CD4-positive, CD25-positive, alpha-beta regulatory T cell (primary cell): ENCODE results near the gene FAM174C. TPM values are rescaled to one million over a fixed set of nuclear protein-coding genes. Genes with fewer than 3 reads are reported as not detected.

Experiments used
- ATAC-seq, 2 donors: fragments of 150-1000 bp; cut with Tn5 transposase; one replicate each; pipeline ENCODE4 v1.10.0; 2021; ENCODE audit warnings: low read depth in 2 of 2, moderate number of reproducible peaks in 2 of 2, moderate library complexity in 1 of 2
- DNase-seq, 3 donors: peaks; one replicate each; pipeline versions ENCODE4 v3.0.0 to v3.0.0-alpha.2; 2012 to 2022; ENCODE audit warnings: mixed read lengths in 1 of 3
- H3K27ac ChIP-seq: one replicate; pipeline ENCODE4 v1.7.0; 2013; ENCODE audit warnings: mild to moderate bottlenecking, low read length; ENCODE audit not compliant: insufficient read depth, poor library complexity, severe bottlenecking
- H3K27me3 ChIP-seq: one replicate; pipeline ENCODE4 v1.7.0; 2013; ENCODE audit warnings: low read length; ENCODE audit not compliant: control insufficient read depth, insufficient read depth
- H3K36me3 ChIP-seq: one replicate; pipeline ENCODE4 v1.7.0; 2013; ENCODE audit warnings: mild to moderate bottlenecking, low read length, moderate library complexity; ENCODE audit not compliant: control insufficient read depth, insufficient read depth
- H3K4me1 ChIP-seq: 2 replicates; pipeline ENCODE4 v1.7.0; 2013; ENCODE audit warnings: mild to moderate bottlenecking, low read length; ENCODE audit not compliant: insufficient read depth, control insufficient read depth, poor library complexity, severe bottlenecking
- H3K4me3 ChIP-seq: one replicate; pipeline ENCODE4 v1.7.0; 2013; ENCODE audit warnings: low read depth, mild to moderate bottlenecking, low read length, moderate library complexity
- H3K9me3 ChIP-seq, 2 experiments: 1 replicate in 1 of 2; 2 replicates in 1 of 2; pipeline ENCODE4 v1.7.0; 2013; ENCODE audit warnings: low read length in 2 of 2, mild to moderate bottlenecking in 1 of 2, moderate library complexity in 1 of 2; ENCODE audit not compliant: control insufficient read depth in 2 of 2
- H3K27ac Mint-ChIP-seq, 3 donors: one replicate each; pipeline ENCODE4 v1.8.0; 2020 to 2022; ENCODE audit warnings: mild to moderate bottlenecking in 3 of 3, mixed read lengths in 3 of 3, moderate library complexity in 2 of 3
- H3K27me3 Mint-ChIP-seq: one replicate; pipeline ENCODE4 v1.8.0; 2022; ENCODE audit warnings: mild to moderate bottlenecking, mixed read lengths
- H3K36me3 Mint-ChIP-seq: one replicate; pipeline ENCODE4 v1.8.0; 2020; ENCODE audit warnings: mixed read lengths
- H3K4me1 Mint-ChIP-seq, 4 donors: one replicate each; pipeline ENCODE4 v1.8.0; 2020 to 2022; ENCODE audit warnings: mixed read lengths in 4 of 4, mild to moderate bottlenecking in 1 of 4
- H3K4me3 Mint-ChIP-seq, 4 donors: one replicate each; pipeline ENCODE4 v1.8.0; 2020 to 2022; ENCODE audit warnings: mild to moderate bottlenecking in 4 of 4, mixed read lengths in 4 of 4, moderate library complexity in 3 of 4
- H3K9me3 Mint-ChIP-seq, 7 donors: one replicate each; pipeline ENCODE4 v1.8.0; 2020 to 2022; ENCODE audit warnings: mixed read lengths in 7 of 7, mild to moderate bottlenecking in 3 of 7, moderate library complexity in 2 of 7
- polyA plus RNA-seq, 4 donors: library from polyadenylated mRNA; unstranded; fragments of 300-500 nt; fragmentation: Illumina TruSeq; gene quantifications; one replicate each; pipeline ENCODE4 v1.2.3, GENCODE V29; 2021
- total RNA-seq: library from RNA; stranded (reverse); gene quantifications from one replicate; pipeline ENCODE4 v1.2.3, GENCODE V29; 2022

Gene FAM174C
- total and polyA plus RNA-seq, 5 donors from 2014 or later, result 44.2 to 91.3 (median 87.4) TPM

GRCh38 chr19:1271528-1272422 is 3.6 kb upstream of the FAM174C start:
- Mint-ChIP-seq H3K4me1 (peaks cover 0 to 66% (median 37%) of the 10 kb centered on the region in 4 donors), H3K4me3 (peak overlapping the region; percentile 89 to 96 (median 92)), H3K36me3 (peaks cover 37% of the 10 kb centered on the region), H3K9me3 (peaks cover 0 to 2% (median 0%) of the 10 kb centered on the region in 7 donors), H3K27ac (peak overlapping the region; percentile 32 to 95 (median 82)), H3K27me3 (peaks cover 9% of the 10 kb centered on the region)
- Histone ChIP-seq H3K4me3 (no peak overlapping the region), H3K36me3 (peaks cover 43% of the 10 kb centered on the region), H3K9me3 (no peaks in the 10 kb centered on the region), H3K4me1 (peaks cover 86% of the 10 kb centered on the region), H3K27ac (peak overlapping the region; percentile 85), H3K27me3 (no peaks in the 10 kb centered on the region)
- DNase-seq, result no peak
- no peak for ATAC-seq

- Mint-ChIP-seq H3K4me3 (peak overlapping the region; percentile 67 to 96 (median 70)), H3K27me3 (peaks cover 9% of the 10 kb centered on the region), H3K36me3 (peaks cover 37% of the 10 kb centered on the region), H3K4me1 (peaks cover 0 to 63% (median 39%) of the 10 kb centered on the region in 4 donors), H3K9me3 (peaks cover 0 to 2% (median 0%) of the 10 kb centered on the region in 7 donors), H3K27ac (peak overlapping the region in 2 of 3 donors; percentile 68 to 80)
- H3K4me1 ChIP-seq, result peaks cover 80% of the 10 kb centered on the region
- DNase-seq (no peak), ATAC-seq (no peak)
- peaks cover 43% of the 10 kb centered on the region for H3K36me3 ChIP-seq
- H3K9me3 ChIP-seq, result no peaks in the 10 kb centered on the region
- no peak overlapping the region for H3K4me3 ChIP-seq
- H3K27me3 ChIP-seq, result no peaks in the 10 kb centered on the region
- H3K27ac ChIP-seq, result peak overlapping the region; percentile 23
Observed at GRCh38 chr19:1272423-1273262, 2.7 kb upstream of the FAM174C start.

- Histone ChIP-seq H3K9me3 (no peaks in the 10 kb centered on the region), H3K36me3 (peaks cover 43% of the 10 kb centered on the region), H3K4me1 (peaks cover 72% of the 10 kb centered on the region), H3K27me3 (no peaks in the 10 kb centered on the region), H3K4me3 (no peak overlapping the region), H3K27ac (peak overlapping the region; percentile 96)
- DNase-seq (no peak), ATAC-seq (no peak)
- Mint-ChIP-seq H3K36me3 (peaks cover 37% of the 10 kb centered on the region), H3K4me3 (peak overlapping the region; percentile 71 to 96 (median 80)), H3K27ac (peak overlapping the region; percentile 75 to 86 (median 80)), H3K27me3 (peaks cover 9% of the 10 kb centered on the region), H3K9me3 (peaks cover 0 to 2% (median 0%) of the 10 kb centered on the region in 7 donors), H3K4me1 (peaks cover 0 to 60% (median 38%) of the 10 kb centered on the region in 4 donors)
Observed at GRCh38 chr19:1273263-1274041, 1.9 kb upstream of the FAM174C start.

GRCh38 chr19:1274081-1274851 is 1.1 kb upstream of the FAM174C start:
- H3K4me3 Mint-ChIP-seq, result peak overlapping the region; percentile 71 to 96 (median 80)
- H3K9me3 Mint-ChIP-seq, result no peaks in the 10 kb centered on the region
- Histone ChIP-seq H3K4me1 (peaks cover 67% of the 10 kb centered on the region), H3K9me3 (no peaks in the 10 kb centered on the region), H3K4me3 (no peak overlapping the region), H3K27ac (peak overlapping the region; percentile 96), H3K36me3 (peaks cover 48% of the 10 kb centered on the region), H3K27me3 (no peaks in the 10 kb centered on the region)
- H3K27ac Mint-ChIP-seq, result peak overlapping the region; percentile 20 to 86 (median 75)
- no peak for DNase-seq
- no peak for ATAC-seq
- H3K27me3 Mint-ChIP-seq, result peaks cover 4% of the 10 kb centered on the region
- H3K4me1 Mint-ChIP-seq, result peaks cover 0 to 53% (median 33%) of the 10 kb centered on the region in 4 donors
- peaks cover 37% of the 10 kb centered on the region for H3K36me3 Mint-ChIP-seq

- ATAC-seq (no peak), DNase-seq (peak in 1 of 3 donors; percentile 43)
- Mint-ChIP-seq H3K9me3 (no peaks in the 10 kb centered on the region), H3K27me3 (peaks cover 6% of the 10 kb centered on the region), H3K4me3 (peak overlapping the region in 3 of 4 donors; percentile 13 to 96 (median 46)), H3K36me3 (peaks cover 41% of the 10 kb centered on the region), H3K27ac (no peak overlapping the region), H3K4me1 (peaks cover 0 to 55% (median 37%) of the 10 kb centered on the region in 4 donors)
- peak overlapping the region; percentile 96 for H3K27ac ChIP-seq
- H3K36me3 ChIP-seq, result peaks cover 48% of the 10 kb centered on the region
- H3K4me3 ChIP-seq, result no peak overlapping the region
- H3K4me1 ChIP-seq, result peaks cover 69% of the 10 kb centered on the region
- H3K27me3 ChIP-seq, result no peaks in the 10 kb centered on the region
- no peaks in the 10 kb centered on the region for H3K9me3 ChIP-seq
Observed at GRCh38 chr19:1274852-1275259, 474 bp upstream of the FAM174C start.

- H3K4me1 Mint-ChIP-seq, result peaks cover 0 to 46% (median 31%) of the 10 kb centered on the region in 4 donors
- no peaks in the 10 kb centered on the region for H3K9me3 Mint-ChIP-seq
- DNase-seq (no peak), ATAC-seq (no peak)
- Histone ChIP-seq H3K36me3 (peaks cover 43% of the 10 kb centered on the region), H3K4me3 (peak overlapping the region; percentile 44), H3K9me3 (no peaks in the 10 kb centered on the region), H3K27ac (peak overlapping the region; percentile 96), H3K4me1 (peaks cover 57% of the 10 kb centered on the region), H3K27me3 (no peaks in the 10 kb centered on the region)
- peaks cover 31% of the 10 kb centered on the region for H3K36me3 Mint-ChIP-seq
- H3K27me3 Mint-ChIP-seq, result peaks cover 9% of the 10 kb centered on the region
- H3K27ac Mint-ChIP-seq, result peak overlapping the region in 2 of 3 donors; percentile 89 to 96
- H3K4me3 Mint-ChIP-seq, result peak overlapping the region; percentile 88 to 95 (median 90)
Observed at GRCh38 chr19:1275976-1276627, 772 bp downstream of the FAM174C start.
